H1 (cell line): Measurements from ENCODE around the gene CD300H. TPM values are rescaled to one million over a fixed set of nuclear protein-coding genes. Genes with fewer than 3 reads are reported as not detected.

Experiments used
- CTCF ChIA-PET: fragments of 300-600 bp; sonication (Branson Sonifier 250); formaldehyde crosslinking; loops from one replicate; lab custom pipeline; 2021; ENCODE audit not compliant: partially characterized antibody; lab: Charles Lee
- POLR2A ChIA-PET: fragments of 300-600 bp; sonication (Branson Sonifier 250); formaldehyde crosslinking; loops from one replicate; lab custom pipeline; 2021; ENCODE audit warnings: inconsistent platforms; ENCODE audit not compliant: partially characterized antibody; lab: Charles Lee
- DNase-seq, 2 experiments: peaks; one replicate each; pipeline versions ENCODE4 v3.0.0 to v3.0.0-alpha.2; 2010 to 2022; ENCODE audit warnings: low spot score in 2 of 2, low read depth in 1 of 2, mixed read lengths in 1 of 2
- FAIRE-seq: peaks from 2 replicates; lab custom pipeline; 2011; peaks lifted over from hg19 to GRCh38; lab: Jason Lieb, UNC
- H2AFZ ChIP-seq: 2 replicates; pipeline ENCODE4 v1.8.1; 2012; ENCODE audit warnings: low read length, inconsistent platforms
- H2AK5ac ChIP-seq: 2 replicates; pipeline ENCODE4 v1.6.1; 2013; ENCODE audit warnings: low read depth, low read length
- H2BK120ac ChIP-seq: replicated peaks from 2 replicates; pipeline ENCODE3; 2013; ENCODE audit warnings: low read depth, low read length, inconsistent platforms
- H2BK12ac ChIP-seq: 2 replicates; pipeline ENCODE4 v1.6.1; 2013; ENCODE audit warnings: low read depth, low read length
- H2BK15ac ChIP-seq: 2 replicates; pipeline ENCODE4 v1.6.1; 2013; ENCODE audit warnings: low read length
- H2BK20ac ChIP-seq: 2 replicates; pipeline ENCODE4 v1.6.1; 2013; ENCODE audit warnings: low read length
- H2BK5ac ChIP-seq: 2 replicates; pipeline ENCODE4 v1.6.1; 2013; ENCODE audit warnings: low read depth, low read length
- H3K14ac ChIP-seq: 2 replicates; pipeline ENCODE4 v1.6.1; 2013; ENCODE audit warnings: inconsistent platforms; ENCODE audit not compliant: insufficient read length
- H3K18ac ChIP-seq: 2 replicates; pipeline ENCODE4 v1.6.1; 2013; ENCODE audit warnings: low read length; ENCODE audit errors: extremely low read depth
- H3K23ac ChIP-seq: 2 replicates; pipeline ENCODE4 v1.6.1; 2013; ENCODE audit warnings: inconsistent platforms; ENCODE audit not compliant: insufficient read length
- H3K23me2 ChIP-seq: 2 replicates; pipeline ENCODE4 v1.6.1; 2013; ENCODE audit warnings: low read depth, low read length
- H3K27ac ChIP-seq: 2 replicates; pipeline ENCODE4 v1.6.1; 2011; ENCODE audit warnings: low read depth, low read length, inconsistent platforms
- H3K27me3 ChIP-seq, 4 experiments: replicated peaks in 1 of 4; 1 replicate in 1 of 4; 2 replicates in 3 of 4; pipeline versions ENCODE4 v1.6.1 to v1.8.1; 2011 to 2013; ENCODE audit warnings: low read length in 3 of 4, mild to moderate bottlenecking in 3 of 4, inconsistent platforms in 2 of 4, mixed read lengths in 2 of 4, moderate library complexity in 1 of 4; ENCODE audit not compliant: control insufficient read depth in 3 of 4, insufficient read depth in 3 of 4; ENCODE audit errors: extremely low read depth in 1 of 4
- H3K36me3 ChIP-seq, 4 experiments: 2 replicates each; pipeline versions ENCODE4 v1.6.1 to v1.8.1; 2011 to 2013; ENCODE audit warnings: mild to moderate bottlenecking in 4 of 4, low read length in 3 of 4, moderate library complexity in 2 of 4, control low read depth in 1 of 4, inconsistent platforms in 1 of 4; ENCODE audit not compliant: insufficient read depth in 4 of 4, control insufficient read depth in 2 of 4
- H3K4ac ChIP-seq: replicated peaks from 2 replicates; pipeline ENCODE3; 2013; ENCODE audit warnings: low read length, low read depth, mixed read lengths, inconsistent platforms; ENCODE audit not compliant: insufficient read length
- H3K4me1 ChIP-seq, 4 experiments: replicated peaks in 1 of 4; 1 replicate in 1 of 4; 2 replicates in 3 of 4; pipeline versions ENCODE4 v1.6.1 to v1.8.1; 2011 to 2013; ENCODE audit warnings: low read length in 3 of 4, inconsistent platforms in 2 of 4, mixed read lengths in 1 of 4; ENCODE audit not compliant: insufficient read depth in 4 of 4, control insufficient read depth in 3 of 4
- H3K4me2 ChIP-seq, 2 experiments: 2 replicates each; pipeline versions ENCODE4 v1.6.1 to v1.8.1; 2011 to 2013; ENCODE audit warnings: low read depth in 2 of 2, low read length in 2 of 2, control low read depth in 1 of 2, inconsistent platforms in 1 of 2, mild to moderate bottlenecking in 1 of 2; ENCODE audit not compliant: insufficient read depth in 1 of 2
- H3K4me3 ChIP-seq, 4 experiments: fragments of 200-600, 300-600 bp in 1 of 4; sonication (generic), shearing (Covaris generic), sonication (Bioruptor Twin) in 1 of 4; 2 replicates each; pipeline versions ENCODE4 v1.5.1 to v1.8.1; 2011 to 2016; ENCODE audit warnings: low read length in 4 of 4, low read depth in 3 of 4, control low read depth in 2 of 4, inconsistent platforms in 2 of 4, mild to moderate bottlenecking in 2 of 4, mixed read lengths in 1 of 4, moderate library complexity in 1 of 4; ENCODE audit not compliant: insufficient read depth in 2 of 4; ENCODE audit errors: extremely low read depth in 1 of 4
- H3K56ac ChIP-seq: replicated peaks from 2 replicates; pipeline ENCODE3; 2013; ENCODE audit warnings: low read depth, mild to moderate bottlenecking, mixed read lengths, low read length, inconsistent platforms; ENCODE audit not compliant: insufficient read length
- H3K79me1 ChIP-seq: 2 replicates; pipeline ENCODE4 v1.6.1; 2013; ENCODE audit warnings: low read depth, low read length, control low read depth
- H3K79me2 ChIP-seq, 2 experiments: 2 replicates each; pipeline versions ENCODE4 v1.6.1 to v1.8.1; 2012 to 2013; ENCODE audit warnings: low read length in 2 of 2, mild to moderate bottlenecking in 2 of 2, inconsistent platforms in 1 of 2; ENCODE audit not compliant: insufficient read depth in 2 of 2, control insufficient read depth in 1 of 2
- H3K9ac ChIP-seq, 4 experiments: replicated peaks in 1 of 4; 1 replicate in 1 of 4; 2 replicates in 3 of 4; pipeline versions ENCODE4 v1.6.1 to v1.8.1; 2011 to 2013; ENCODE audit warnings: low read depth in 3 of 4, low read length in 3 of 4, control low read depth in 2 of 4, mild to moderate bottlenecking in 2 of 4, moderate library complexity in 2 of 4, inconsistent platforms in 1 of 4; ENCODE audit errors: extremely low read depth in 1 of 4
- H3K9me3 ChIP-seq, 2 experiments: 2 replicates each; pipeline versions ENCODE4 v1.6.1 to v1.8.1; 2012 to 2013; ENCODE audit warnings: mild to moderate bottlenecking in 2 of 2, moderate library complexity in 2 of 2, control low read depth in 1 of 2, inconsistent platforms in 1 of 2, low read depth in 1 of 2, low read length in 1 of 2, mixed read lengths in 1 of 2; ENCODE audit not compliant: insufficient read depth in 2 of 2
- H4K20me1 ChIP-seq, 2 experiments: replicated peaks in 1 of 2; 2 replicates each; pipeline versions ENCODE3 to v1.8.1; 2011 to 2013; ENCODE audit warnings: inconsistent platforms in 2 of 2, low read length in 2 of 2, mild to moderate bottlenecking in 1 of 2; ENCODE audit not compliant: insufficient read depth in 2 of 2, control insufficient read depth in 1 of 2
- H4K5ac ChIP-seq: 2 replicates; pipeline ENCODE4 v1.6.1; 2013; ENCODE audit warnings: low read length, low read depth, mixed read lengths, inconsistent platforms; ENCODE audit not compliant: insufficient read length
- H4K8ac ChIP-seq: 2 replicates; pipeline ENCODE4 v1.8.0; 2013; ENCODE audit warnings: mild to moderate bottlenecking, moderate library complexity, low read length, inconsistent platforms; ENCODE audit not compliant: insufficient read depth; ENCODE audit errors: extremely low read depth
- H4K91ac ChIP-seq: replicated peaks from 2 replicates; pipeline ENCODE3; 2013; ENCODE audit warnings: low read length, mixed read lengths, inconsistent platforms; ENCODE audit not compliant: insufficient read length
- CTBP2 ChIP-seq: IDR thresholded peaks from 2 replicates; pipeline ENCODE4 v1.7.0; 2011; ENCODE audit warnings: borderline replicate concordance, mild to moderate bottlenecking, moderate library complexity, mixed read lengths, low read length; ENCODE audit not compliant: insufficient read depth, insufficient read length
- EZH2 ChIP-seq: fragments of 200-600 bp; sonication (generic); IDR thresholded peaks from 2 replicates; pipeline ENCODE4 v1.7.1; 2012; ENCODE audit warnings: low read depth, mild to moderate bottlenecking, moderate library complexity, low read length, inconsistent platforms; ENCODE audit not compliant: severe bottlenecking
- GABPA ChIP-seq: IDR thresholded peaks from 2 replicates; pipeline ENCODE4 v1.6.1; 2011; ENCODE audit warnings: mild to moderate bottlenecking, low read length, moderate library complexity, borderline replicate concordance; ENCODE audit not compliant: insufficient read depth
- JUND ChIP-seq: IDR thresholded peaks from 2 replicates; pipeline ENCODE4 v1.6.1; 2011; ENCODE audit warnings: mild to moderate bottlenecking, improper control_type of control experiment, low read length
- PHF8 ChIP-seq: fragments of 200-600 bp; sonication (generic); conservative IDR thresholded peaks from 2 replicates; pipeline ENCODE4 v1.7.1; 2012; ENCODE audit warnings: low read depth, mild to moderate bottlenecking, inconsistent platforms, low read length, moderate library complexity
- RAD21 ChIP-seq, 2 experiments: IDR thresholded peaks in 1 of 2; conservative IDR thresholded peaks in 1 of 2; 2 replicates each; pipeline ENCODE4 v1.6.1; 2011; ENCODE audit warnings: low read depth in 2 of 2, low read length in 2 of 2, improper control_type of control experiment in 1 of 2, inconsistent platforms in 1 of 2, mild to moderate bottlenecking in 1 of 2, moderate library complexity in 1 of 2
- RBBP5 ChIP-seq: IDR thresholded peaks from 2 replicates; pipeline ENCODE4 v1.7.1; 2012; ENCODE audit warnings: low read depth, mild to moderate bottlenecking, inconsistent platforms, low read length, moderate library complexity, borderline replicate concordance
- RNF2 ChIP-seq: fragments of 200-900, 300-1000 bp; sonication (generic); IDR thresholded peaks from 2 replicates; pipeline ENCODE4 v1.7.1; 2016; ENCODE audit warnings: borderline replicate concordance, low read depth, mild to moderate bottlenecking, antibody characterized with exemption, low read length; ENCODE audit not compliant: poor library complexity, severe bottlenecking; ENCODE audit errors: missing control alignments
- SIX5 ChIP-seq: IDR thresholded peaks from 2 replicates; pipeline ENCODE4 v1.6.1; 2011; ENCODE audit warnings: mild to moderate bottlenecking, low read depth, low read length
- WGBS, 2 experiments: shearing (Covaris generic) in 1 of 2; methylation state at CpG; one replicate each; pipeline versions ENCODE4 v1.1.6 to v1.1.7; 2013 to 2015; ENCODE audit warnings: low lambda C conversion rate in 2 of 2, mixed read lengths in 2 of 2, inconsistent platforms in 1 of 2, low coverage in 1 of 2, missing lambda C conversion rate in 1 of 2; ENCODE audit not compliant: insufficient replicate concordance in 2 of 2, insufficient coverage in 1 of 2, insufficient read length in 1 of 2; ENCODE audit errors: extremely low coverage in 1 of 2, missing lambda C conversion rate in 1 of 2; 5-methylcytosine and 5-hydroxymethylcytosine counted together
- polyA plus RNA-seq, 7 experiments: library from polyadenylated mRNA; depleted of rRNA in 3 of 7; stranded (reverse) in 5 of 7; unstranded in 2 of 7; fragments of >200 nt in 5 of 7; fragments of 200-250 nt in 2 of 7; gene quantifications; 1 replicate in 5 of 7; 2 replicates in 1 of 7; 4 replicates in 1 of 7; pipeline versions ENCODE4 v1.2.1 to v1.2.3, GENCODE V29; 2011 to 2013; ENCODE audit warnings: missing spikeins in 2 of 7, mixed read lengths in 2 of 7
- total RNA-seq: library from RNA; stranded (reverse); fragmentation: NEBNext Ultra II Directional; extraction: Animal tissue kit (Norgen Biotek cat#: 25700); gene quantifications from 2 replicates; pipeline ENCODE4 v1.2.1, GENCODE V29; 2021

The CD300H gene
- total and polyA plus RNA-seq, 2 of the 8 experiments (the other 6 are each of a cell fraction or from before 2014, with no cell fraction given) = not detected

- 91% methylated on average over 6 of the region's 6 CpGs; no CpG with 5 or more reads in 1 of the 2 experiments for WGBS, 2 experiments
- H3K4ac ChIP-seq = no peak overlapping the region
- H3K18ac ChIP-seq = no peak overlapping the region
- DNase-seq (no peak), FAIRE-seq (no peak)
- no peaks in the 10 kb centered on the region for H3K79me1 ChIP-seq
- no peak overlapping the region for H3K4me3 ChIP-seq
- ChIA-PET CTCF (interaction anchor here (0.8 to 5.0 kb wide), 12 partner anchors 14 to 260 kb away, joined by 3 to 33 read pairs (median 4); partner anchors contain the start of gene CD300H), POLR2A (interaction anchor here (0.5 to 1.3 kb wide), 2 partner anchors 30 to 367 kb away, joined by 3 to 4 read pairs; no protein-coding TSS in a partner anchor)
- no peak overlapping the region for H2BK15ac ChIP-seq
- H3K23me2 ChIP-seq = peaks cover 2% of the 10 kb centered on the region; the same call in 1 of the 2 replicates
- H3K23ac ChIP-seq = no peak overlapping the region
- peaks cover 0 to 3% (median 1%) of the 10 kb centered on the region in 4 experiments; a peak in 2 of 7 replicates for H3K27me3 ChIP-seq
- H4K20me1 ChIP-seq = peaks cover 0 to 1% of the 10 kb centered on the region in 2 experiments
- H4K8ac ChIP-seq = no peak overlapping the region
- H2BK5ac ChIP-seq = no peak overlapping the region
- H3K27ac ChIP-seq = no peak overlapping the region
- H4K91ac ChIP-seq = no peak overlapping the region
- H3K4me1 ChIP-seq = 0 out of 7 replicates have a peak, but pooled peaks cover 0 to under 1% (median 0%) of the 10 kb centered on the region in 4 experiments
- no peak overlapping the region for H3K9ac ChIP-seq
- H3K14ac ChIP-seq = no peak overlapping the region
- no peak overlapping the region for H2BK12ac ChIP-seq
- H2BK20ac ChIP-seq = no peak overlapping the region
- H3K56ac ChIP-seq = no peak overlapping the region
- H4K5ac ChIP-seq = no peak overlapping the region
- no peak overlapping the region for H2AK5ac ChIP-seq
- no peaks in the 10 kb centered on the region for H3K9me3 ChIP-seq
- no peak overlapping the region for H2AFZ ChIP-seq
- no peak overlapping the region for H2BK120ac ChIP-seq
- H3K36me3 ChIP-seq = no peaks in the 10 kb centered on the region
- no peak for TF ChIP-seq GABPA
- no peak for TF ChIP-seq RBBP5
- no peak for TF ChIP-seq RNF2
- TF ChIP-seq CTBP2 = no peak
- TF ChIP-seq PHF8 = no peak
- no peak for TF ChIP-seq EZH2
- no peak for TF ChIP-seq JUND
- TF ChIP-seq RAD21 (IDR thresholded peaks at IDR 0.05 in 1 of 2, conservative IDR thresholded peaks at IDR 0.05 in 1 of 2; ENCODE audit: low read depth in 2 of 2, low read length in 2 of 2) = no peak
- TF ChIP-seq SIX5 = no peak
- H3K4me2 ChIP-seq = no peak overlapping the region
- H3K79me2 ChIP-seq = no peaks in the 10 kb centered on the region
Observed at GRCh38 chr17:74604200-74604599, 36.9 kb upstream of the CD300H start.
